ENCODE results near the gene ATP13A4. TPM values are rescaled to one million over a fixed set of nuclear protein-coding genes. Genes with fewer than 3 reads are reported as not detected.

The ATP13A4 gene
- total RNA-seq = 0.27 TPM in 1 of 2 replicates, not detected in the other
- long read RNA-seq, partial matches to known transcripts = 0 of 1 reads
- long read RNA-seq, other reads (novel, unspliced or antisense) = 1 of 1 reads

- no peak within 1 kb of the TSS for H3K4me3 Mint-ChIP-seq (ENCODE audit: unreplicated experiment)
- H3K4me1 Mint-ChIP-seq (ENCODE audit: unreplicated experiment) = no peaks in the 10 kb centered on the region
- no peak within 1 kb of the TSS for H3K27ac Mint-ChIP-seq (ENCODE audit: unreplicated experiment)
- peaks cover 30% of the 10 kb centered on the region for H3K27me3 Mint-ChIP-seq (ENCODE audit: unreplicated experiment)
- TF ChIP-seq CTCF (IDR thresholded peaks at IDR 0.05) = no peak
- H3K9me3 Mint-ChIP-seq (ENCODE audit: unreplicated experiment) = no peaks in the 10 kb centered on the region
- no peaks in the 10 kb centered on the region for H3K36me3 Mint-ChIP-seq (ENCODE audit: unreplicated experiment)
- no peak for DNase-seq (ENCODE audit: extremely low spot score, unreplicated experiment)
Measured at GRCh38 chr3:193554811-193555210, at the start of gene ATP13A4. ATP13A4 (minus strand) TSS chr3:193554895; CDS start chr3:193554799, 96 bp downstream.

GRCh38 chr3:193599393-193599792, 44.7 kb upstream of the ATP13A4 start:
- Mint-ChIP-seq H3K4me1 (ENCODE audit: unreplicated experiment) (peaks cover 18% of the 10 kb centered on the region), H3K4me3 (ENCODE audit: unreplicated experiment) (no peak overlapping the region), H3K9me3 (ENCODE audit: unreplicated experiment) (no peaks in the 10 kb centered on the region), H3K27ac (ENCODE audit: unreplicated experiment) (no peak overlapping the region), H3K27me3 (ENCODE audit: unreplicated experiment) (no peaks in the 10 kb centered on the region), H3K36me3 (ENCODE audit: unreplicated experiment) (peaks cover 8% of the 10 kb centered on the region)
- TF ChIP-seq CTCF (IDR thresholded peaks at IDR 0.05) = no peak
- no peak for DNase-seq (ENCODE audit: extremely low spot score, unreplicated experiment)

GRCh38 chr3:193598202-193598601, 43.5 kb upstream of the ATP13A4 start:
- TF ChIP-seq CTCF (IDR thresholded peaks at IDR 0.05) = no peak
- Mint-ChIP-seq H3K4me3 (ENCODE audit: unreplicated experiment) (no peak overlapping the region), H3K4me1 (ENCODE audit: unreplicated experiment) (peaks cover 26% of the 10 kb centered on the region), H3K27ac (ENCODE audit: unreplicated experiment) (no peak overlapping the region), H3K9me3 (ENCODE audit: unreplicated experiment) (no peaks in the 10 kb centered on the region), H3K36me3 (ENCODE audit: unreplicated experiment) (peaks cover 8% of the 10 kb centered on the region), H3K27me3 (ENCODE audit: unreplicated experiment) (no peaks in the 10 kb centered on the region)
- no peak for DNase-seq (ENCODE audit: extremely low spot score, unreplicated experiment)

GRCh38 chr3:193595939-193596487, 41.3 kb upstream of the ATP13A4 start:
- Mint-ChIP-seq H3K9me3 (ENCODE audit: unreplicated experiment) (no peaks in the 10 kb centered on the region), H3K27ac (ENCODE audit: unreplicated experiment) (no peak overlapping the region), H3K27me3 (ENCODE audit: unreplicated experiment) (no peaks in the 10 kb centered on the region), H3K4me1 (ENCODE audit: unreplicated experiment) (peaks cover 36% of the 10 kb centered on the region), H3K36me3 (ENCODE audit: unreplicated experiment) (peaks cover 8% of the 10 kb centered on the region), H3K4me3 (ENCODE audit: unreplicated experiment) (no peak overlapping the region)
- TF ChIP-seq CTCF (IDR thresholded peaks at IDR 0.05) = no peak
- DNase-seq (ENCODE audit: extremely low spot score, unreplicated experiment) = no peak

GRCh38 chr3:193594946-193595689, 40.4 kb upstream of the ATP13A4 start:
- TF ChIP-seq CTCF (IDR thresholded peaks at IDR 0.05) = no peak
- Mint-ChIP-seq H3K9me3 (ENCODE audit: unreplicated experiment) (no peaks in the 10 kb centered on the region), H3K4me3 (ENCODE audit: unreplicated experiment) (peak overlapping the region; percentile 94), H3K4me1 (ENCODE audit: unreplicated experiment) (peaks cover 36% of the 10 kb centered on the region), H3K27me3 (ENCODE audit: unreplicated experiment) (no peaks in the 10 kb centered on the region), H3K36me3 (ENCODE audit: unreplicated experiment) (peaks cover 8% of the 10 kb centered on the region), H3K27ac (ENCODE audit: unreplicated experiment) (no peak overlapping the region)
- no peak for DNase-seq (ENCODE audit: extremely low spot score, unreplicated experiment)

Data from osteocyte (in vitro differentiated cells).